NCI-H2227 (cell line): Measurements from ENCODE around the gene TBC1D3C.
"Not testable (repeated sequence)": the region's sequence is repeated elsewhere in the genome, so short reads cannot be mapped to it uniquely, and the experiment has no call there.

ENCODE experiments used
- DNase-seq: peaks from one replicate; lab custom pipeline; 2025; ENCODE audit not compliant: unreplicated experiment; lab: John Stamatoyannopoulos, UW

Gene TBC1D3C

GRCh38 chr17:38068534-38068933 lies at the start of gene TBC1D3C:
TBC1D3C (minus strand) TSS chr17:38068634; CDS start chr17:38067066, 1,568 bp downstream.
- DNase-seq = not testable (repeated sequence)

- not testable (repeated sequence) for DNase-seq
Measured at GRCh38 chr17:38099262-38099661, 30.8 kb upstream of the TBC1D3C start.

GRCh38 chr17:38094059-38094694 lies 25.7 kb upstream of the TBC1D3C start:
- DNase-seq = not testable (repeated sequence)

GRCh38 chr17:38088120-38088519 lies 19.7 kb upstream of the TBC1D3C start:
- DNase-seq = not testable (repeated sequence)

- DNase-seq = not testable (repeated sequence)
Measured at GRCh38 chr17:38087344-38087743, 18.9 kb upstream of the TBC1D3C start.
